SK-N-SH (cell line): ENCODE data around the gene GNG13. TPM values are rescaled to one million over a fixed set of nuclear protein-coding genes. Genes with fewer than 3 reads are reported as not detected.

ENCODE experiments used
- CTCF ChIA-PET: fragments of 300-600, 350-600 bp; formaldehyde crosslinking; extraction: SDS; loops from one replicate; lab custom pipeline; 2021; lab: Yijun Ruan, JAX
- POLR2A ChIA-PET: fragments of 350-600 bp; sonication (Branson Sonifier 250); formaldehyde crosslinking; extraction: SDS; loops from one replicate; lab custom pipeline; 2020; ENCODE audit warnings: antibody characterized with exemption, inconsistent platforms; lab: Yijun Ruan, JAX
- DNase-seq: peaks from one replicate; pipeline ENCODE4 v3.0.0; 2012
- H2AFZ ChIP-seq: fragments of 200-600 bp; sonication (generic); 2 replicates; pipeline ENCODE4 v1.8.1; 2016; ENCODE audit warnings: antibody characterized with exemption, mild to moderate bottlenecking, low read depth
- H3F3A ChIP-seq: fragments of 200-600 bp; sonication (generic); replicated peaks from 2 replicates; pipeline ENCODE3; 2016; ENCODE audit warnings: antibody characterized with exemption, mild to moderate bottlenecking; ENCODE audit not compliant: insufficient read depth
- H3K27ac ChIP-seq, 2 experiments: fragments of 200-500 bp in 1 of 2; fragments of 200-600 bp in 1 of 2; sonication (Bioruptor generic) in 1 of 2; sonication (generic), shearing (Covaris generic) in 1 of 2; 2 replicates each; pipeline versions ENCODE4 v1.5.1 to v1.6.1; 2014 to 2016; ENCODE audit warnings: low read depth in 2 of 2, inconsistent platforms in 1 of 2, low read length in 1 of 2, mild to moderate bottlenecking in 1 of 2, mixed read lengths in 1 of 2
- H3K27me3 ChIP-seq: fragments of 200-600 bp; sonication (generic), shearing (Covaris generic); 2 replicates; pipeline ENCODE4 v1.6.1; 2016; ENCODE audit warnings: mixed run types; ENCODE audit not compliant: insufficient read depth
- H3K36me3 ChIP-seq, 2 experiments: fragments of 200-500 bp in 1 of 2; fragments of 200-600 bp in 1 of 2; sonication (Bioruptor generic) in 1 of 2; sonication (generic) in 1 of 2; replicated peaks in 1 of 2; 2 replicates each; pipeline versions ENCODE3 to v1.5.1; 2014 to 2016; ENCODE audit warnings: low read length in 1 of 2, mild to moderate bottlenecking in 1 of 2; ENCODE audit not compliant: insufficient read depth in 2 of 2, control insufficient read depth in 1 of 2
- H3K4me1 ChIP-seq, 2 experiments: fragments of 200-500 bp in 1 of 2; fragments of 200-600 bp in 1 of 2; sonication (Bioruptor generic) in 1 of 2; sonication (generic), shearing (Covaris generic) in 1 of 2; 2 replicates each; pipeline versions ENCODE4 v1.5.1 to v1.6.1; 2014 to 2016; ENCODE audit warnings: low read depth in 1 of 2, low read length in 1 of 2, mixed run types in 1 of 2; ENCODE audit not compliant: insufficient read depth in 2 of 2, control insufficient read depth in 1 of 2
- H3K4me2 ChIP-seq: fragments of 200-600 bp; sonication (generic), shearing (Covaris generic); 2 replicates; pipeline ENCODE4 v1.6.1; 2017; ENCODE audit warnings: mixed run types
- H3K4me3 ChIP-seq, 2 experiments: fragments of 200-500 bp in 1 of 2; fragments of 200-600 bp in 1 of 2; sonication (Bioruptor generic) in 1 of 2; sonication (generic), shearing (Covaris generic) in 1 of 2; 2 replicates each; pipeline versions ENCODE4 v1.5.1 to v1.8.1; 2014 to 2016; ENCODE audit warnings: low read depth in 2 of 2, inconsistent platforms in 1 of 2, low read length in 1 of 2, mild to moderate bottlenecking in 1 of 2, mixed read lengths in 1 of 2, moderate library complexity in 1 of 2
- H3K79me2 ChIP-seq: fragments of 200-600 bp; sonication (generic); 2 replicates; pipeline ENCODE4 v1.8.1; 2017; ENCODE audit warnings: mild to moderate bottlenecking; ENCODE audit not compliant: insufficient read depth
- H3K9ac ChIP-seq: fragments of 200-600 bp; sonication (generic); 2 replicates; pipeline ENCODE4 v1.6.1; 2017; ENCODE audit warnings: mixed run types
- H3K9me2 ChIP-seq: fragments of 200-600 bp; sonication (generic); 2 replicates; pipeline ENCODE4 v1.6.1; 2017; ENCODE audit warnings: mixed run types
- H3K9me3 ChIP-seq: fragments of 200-600 bp; sonication (generic); 2 replicates; pipeline ENCODE4 v1.6.1; 2017; ENCODE audit warnings: mixed run types, mild to moderate bottlenecking, moderate library complexity
- H4K20me1 ChIP-seq: fragments of 200-600 bp; sonication (generic); 2 replicates; pipeline ENCODE4 v1.6.1; 2017; ENCODE audit warnings: mild to moderate bottlenecking, mixed run types; ENCODE audit not compliant: insufficient read depth
- EP300 ChIP-seq, 2 experiments: IDR thresholded peaks; 2 replicates each; pipeline versions ENCODE4 v1.4.0 to v1.6.1; 2012; ENCODE audit warnings: borderline replicate concordance in 1 of 2, low read depth in 1 of 2, low read length in 1 of 2
- FOSL2 ChIP-seq: IDR thresholded peaks from 2 replicates; pipeline ENCODE4 v1.4.0; 2012; ENCODE audit warnings: low read depth, mild to moderate bottlenecking, moderate library complexity, borderline replicate concordance
- FOXJ3 ChIP-seq: sonication (generic); formaldehyde crosslinking; IDR thresholded peaks from 2 replicates; pipeline ENCODE4 v1.5.1; 2020; ENCODE audit warnings: mild to moderate bottlenecking, missing genetic modification reagents
- GABPA ChIP-seq: IDR thresholded peaks from 2 replicates; pipeline ENCODE4 v1.4.0; 2012; ENCODE audit warnings: low read depth, mild to moderate bottlenecking
- JUND ChIP-seq: IDR thresholded peaks from 2 replicates; pipeline ENCODE4 v1.4.0; 2012
- MEF2A ChIP-seq: IDR thresholded peaks from 2 replicates; pipeline ENCODE4 v1.4.0; 2012; ENCODE audit warnings: low read depth, borderline replicate concordance
- NRF1 ChIP-seq: IDR thresholded peaks from 2 replicates; pipeline ENCODE4 v1.6.1; 2012; ENCODE audit warnings: low read depth, mild to moderate bottlenecking, low read length
- RCOR1 ChIP-seq: fragments of 150-350 bp; IDR thresholded peaks from 2 replicates; pipeline ENCODE4 v1.6.1; 2017; ENCODE audit warnings: antibody characterized with exemption, low read length
- RXRA ChIP-seq: IDR thresholded peaks from 2 replicates; pipeline ENCODE4 v1.4.0; 2012; ENCODE audit warnings: low read depth, mild to moderate bottlenecking, borderline replicate concordance
- SIN3A ChIP-seq: IDR thresholded peaks from 2 replicates; pipeline ENCODE4 v1.6.1; 2012; ENCODE audit warnings: low read depth, mild to moderate bottlenecking, low read length, moderate library complexity, borderline replicate concordance
- TAF1 ChIP-seq: IDR thresholded peaks from 2 replicates; pipeline ENCODE4 v1.6.1; 2012; ENCODE audit warnings: low read depth, mild to moderate bottlenecking, low read length, moderate library complexity, borderline replicate concordance
- TCF12 ChIP-seq: IDR thresholded peaks from 2 replicates; pipeline ENCODE4 v1.4.0; 2012
- TEAD4 ChIP-seq: IDR thresholded peaks from 2 replicates; pipeline ENCODE4 v1.4.0; 2012; ENCODE audit warnings: mild to moderate bottlenecking, borderline replicate concordance; ENCODE audit not compliant: insufficient read depth
- whole genome bisulfite sequencing: methylation state at CpG from one replicate; pipeline ENCODE4 v1.1.6; 2017; ENCODE audit warnings: low lambda C conversion rate; 5-methylcytosine and 5-hydroxymethylcytosine counted together
- polyA plus RNA-seq, 3 experiments: library from polyadenylated mRNA; depleted of rRNA; stranded (reverse); fragments of >200 nt; gene quantifications; 2 replicates each; pipeline ENCODE4 v1.2.3, GENCODE V29; 2012
- TF ChIP-seq, protein P1 (sequence below): IDR thresholded peaks from 2 replicates; pipeline ENCODE4 v1.4.0; 2012; ENCODE audit warnings: low read depth, borderline replicate concordance
- TF ChIP-seq, protein P2 (sequence below): fragments of 200-600 bp; sonication (generic); IDR thresholded peaks from 2 replicates; pipeline ENCODE4 v1.6.1; 2017; ENCODE audit warnings: antibody characterized with exemption, mild to moderate bottlenecking, moderate library complexity
- TF ChIP-seq, protein P3 (sequence below): IDR thresholded peaks from 2 replicates; pipeline ENCODE4 v1.4.0; 2012; ENCODE audit warnings: low read depth, borderline replicate concordance
- TF ChIP-seq, protein P4 (sequence below): IDR thresholded peaks from 2 replicates; pipeline ENCODE4 v1.4.0; 2012; ENCODE audit warnings: low read depth
- TF ChIP-seq, protein P5 (sequence below): IDR thresholded peaks from 2 replicates; pipeline ENCODE4 v1.6.1; 2012; ENCODE audit warnings: mild to moderate bottlenecking, low read depth, low read length, moderate library complexity
- TF ChIP-seq, protein P6 (sequence below): fragments of 150-350 bp; IDR thresholded peaks from 2 replicates; pipeline ENCODE4 v1.6.1; 2017; ENCODE audit warnings: antibody characterized with exemption, low read length, low read depth, borderline replicate concordance

Gene GNG13
- polyA plus RNA-seq, 1 of the 3 experiments (the other 2 are of a cell fraction) = not detected

DNA sequence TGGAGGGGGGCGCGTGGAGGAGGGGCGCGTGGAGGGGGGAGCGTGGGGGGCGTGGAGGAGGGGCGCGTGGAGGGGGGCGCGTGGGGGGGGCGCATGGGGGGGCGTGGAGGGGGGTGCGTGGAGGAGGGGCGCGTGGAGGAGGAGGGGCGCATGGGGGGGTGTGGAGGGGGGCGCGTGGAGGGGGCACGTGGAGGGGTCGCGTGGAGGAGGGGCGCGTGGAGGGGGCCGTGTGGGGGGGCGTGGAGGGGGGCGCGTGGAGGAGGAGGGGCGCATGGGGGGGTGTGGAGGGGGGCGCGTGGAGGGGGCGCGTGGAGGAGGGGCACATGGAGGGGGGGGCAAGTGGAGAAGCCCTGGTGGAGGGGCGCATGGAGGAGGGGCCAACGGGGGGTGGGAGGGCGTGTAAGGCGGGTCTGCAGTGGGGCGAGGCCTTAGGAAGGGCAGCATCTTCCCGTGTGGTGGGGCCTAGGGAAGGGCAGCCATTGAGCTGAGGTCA, 32.7 kb downstream of the GNG13 start:
- WGBS = 32% methylated on average over 29 of the region's 38 CpGs
- no peaks in the 10 kb centered on the region for H3K27me3 ChIP-seq
- H3K9me3 ChIP-seq = no peaks in the 10 kb centered on the region
- peak; percentile 68 for DNase-seq
- no peaks in the 10 kb centered on the region for H4K20me1 ChIP-seq
- no peak overlapping the region for H2AFZ ChIP-seq
- no peak overlapping the region for H3K4me2 ChIP-seq
- no peaks in the 10 kb centered on the region for H3K9me2 ChIP-seq
- no peaks in the 10 kb centered on the region for H3K4me1 ChIP-seq
- POLR2A ChIA-PET = no interaction called here
- CTCF ChIA-PET = no interaction called here
- no peaks in the 10 kb centered on the region for H3F3A ChIP-seq
- TF ChIP-seq TCF12 (no peak), EP300 (IDR thresholded peaks at IDR 0.05; ENCODE audit: borderline replicate concordance in 1 of 2, low read depth in 1 of 2, low read length in 1 of 2) (no peak), JUND (no peak), TEAD4 (no peak), FOSL2 (no peak), TAF1 (no peak), FOXJ3 (CRISPR knock-in tag) (no peak), RCOR1 (no peak), MEF2A (no peak), NRF1 (no peak), RXRA (no peak), GABPA (no peak), SIN3A (no peak)
- TF ChIP-seq, protein P1, sequence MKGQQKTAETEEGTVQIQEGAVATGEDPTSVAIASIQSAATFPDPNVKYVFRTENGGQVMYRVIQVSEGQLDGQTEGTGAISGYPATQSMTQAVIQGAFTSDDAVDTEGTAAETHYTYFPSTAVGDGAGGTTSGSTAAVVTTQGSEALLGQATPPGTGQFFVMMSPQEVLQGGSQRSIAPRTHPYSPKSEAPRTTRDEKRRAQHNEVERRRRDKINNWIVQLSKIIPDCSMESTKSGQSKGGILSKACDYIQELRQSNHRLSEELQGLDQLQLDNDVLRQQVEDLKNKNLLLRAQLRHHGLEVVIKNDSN = no peak
- TF ChIP-seq, protein P2, sequence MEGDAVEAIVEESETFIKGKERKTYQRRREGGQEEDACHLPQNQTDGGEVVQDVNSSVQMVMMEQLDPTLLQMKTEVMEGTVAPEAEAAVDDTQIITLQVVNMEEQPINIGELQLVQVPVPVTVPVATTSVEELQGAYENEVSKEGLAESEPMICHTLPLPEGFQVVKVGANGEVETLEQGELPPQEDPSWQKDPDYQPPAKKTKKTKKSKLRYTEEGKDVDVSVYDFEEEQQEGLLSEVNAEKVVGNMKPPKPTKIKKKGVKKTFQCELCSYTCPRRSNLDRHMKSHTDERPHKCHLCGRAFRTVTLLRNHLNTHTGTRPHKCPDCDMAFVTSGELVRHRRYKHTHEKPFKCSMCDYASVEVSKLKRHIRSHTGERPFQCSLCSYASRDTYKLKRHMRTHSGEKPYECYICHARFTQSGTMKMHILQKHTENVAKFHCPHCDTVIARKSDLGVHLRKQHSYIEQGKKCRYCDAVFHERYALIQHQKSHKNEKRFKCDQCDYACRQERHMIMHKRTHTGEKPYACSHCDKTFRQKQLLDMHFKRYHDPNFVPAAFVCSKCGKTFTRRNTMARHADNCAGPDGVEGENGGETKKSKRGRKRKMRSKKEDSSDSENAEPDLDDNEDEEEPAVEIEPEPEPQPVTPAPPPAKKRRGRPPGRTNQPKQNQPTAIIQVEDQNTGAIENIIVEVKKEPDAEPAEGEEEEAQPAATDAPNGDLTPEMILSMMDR = no peak
- TF ChIP-seq, protein P3, sequence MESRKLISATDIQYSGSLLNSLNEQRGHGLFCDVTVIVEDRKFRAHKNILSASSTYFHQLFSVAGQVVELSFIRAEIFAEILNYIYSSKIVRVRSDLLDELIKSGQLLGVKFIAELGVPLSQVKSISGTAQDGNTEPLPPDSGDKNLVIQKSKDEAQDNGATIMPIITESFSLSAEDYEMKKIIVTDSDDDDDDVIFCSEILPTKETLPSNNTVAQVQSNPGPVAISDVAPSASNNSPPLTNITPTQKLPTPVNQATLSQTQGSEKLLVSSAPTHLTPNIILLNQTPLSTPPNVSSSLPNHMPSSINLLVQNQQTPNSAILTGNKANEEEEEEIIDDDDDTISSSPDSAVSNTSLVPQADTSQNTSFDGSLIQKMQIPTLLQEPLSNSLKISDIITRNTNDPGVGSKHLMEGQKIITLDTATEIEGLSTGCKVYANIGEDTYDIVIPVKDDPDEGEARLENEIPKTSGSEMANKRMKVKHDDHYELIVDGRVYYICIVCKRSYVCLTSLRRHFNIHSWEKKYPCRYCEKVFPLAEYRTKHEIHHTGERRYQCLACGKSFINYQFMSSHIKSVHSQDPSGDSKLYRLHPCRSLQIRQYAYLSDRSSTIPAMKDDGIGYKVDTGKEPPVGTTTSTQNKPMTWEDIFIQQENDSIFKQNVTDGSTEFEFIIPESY = no peak
- TF ChIP-seq, protein P4, sequence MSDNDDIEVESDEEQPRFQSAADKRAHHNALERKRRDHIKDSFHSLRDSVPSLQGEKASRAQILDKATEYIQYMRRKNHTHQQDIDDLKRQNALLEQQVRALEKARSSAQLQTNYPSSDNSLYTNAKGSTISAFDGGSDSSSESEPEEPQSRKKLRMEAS = no peak
- TF ChIP-seq, protein P5, sequence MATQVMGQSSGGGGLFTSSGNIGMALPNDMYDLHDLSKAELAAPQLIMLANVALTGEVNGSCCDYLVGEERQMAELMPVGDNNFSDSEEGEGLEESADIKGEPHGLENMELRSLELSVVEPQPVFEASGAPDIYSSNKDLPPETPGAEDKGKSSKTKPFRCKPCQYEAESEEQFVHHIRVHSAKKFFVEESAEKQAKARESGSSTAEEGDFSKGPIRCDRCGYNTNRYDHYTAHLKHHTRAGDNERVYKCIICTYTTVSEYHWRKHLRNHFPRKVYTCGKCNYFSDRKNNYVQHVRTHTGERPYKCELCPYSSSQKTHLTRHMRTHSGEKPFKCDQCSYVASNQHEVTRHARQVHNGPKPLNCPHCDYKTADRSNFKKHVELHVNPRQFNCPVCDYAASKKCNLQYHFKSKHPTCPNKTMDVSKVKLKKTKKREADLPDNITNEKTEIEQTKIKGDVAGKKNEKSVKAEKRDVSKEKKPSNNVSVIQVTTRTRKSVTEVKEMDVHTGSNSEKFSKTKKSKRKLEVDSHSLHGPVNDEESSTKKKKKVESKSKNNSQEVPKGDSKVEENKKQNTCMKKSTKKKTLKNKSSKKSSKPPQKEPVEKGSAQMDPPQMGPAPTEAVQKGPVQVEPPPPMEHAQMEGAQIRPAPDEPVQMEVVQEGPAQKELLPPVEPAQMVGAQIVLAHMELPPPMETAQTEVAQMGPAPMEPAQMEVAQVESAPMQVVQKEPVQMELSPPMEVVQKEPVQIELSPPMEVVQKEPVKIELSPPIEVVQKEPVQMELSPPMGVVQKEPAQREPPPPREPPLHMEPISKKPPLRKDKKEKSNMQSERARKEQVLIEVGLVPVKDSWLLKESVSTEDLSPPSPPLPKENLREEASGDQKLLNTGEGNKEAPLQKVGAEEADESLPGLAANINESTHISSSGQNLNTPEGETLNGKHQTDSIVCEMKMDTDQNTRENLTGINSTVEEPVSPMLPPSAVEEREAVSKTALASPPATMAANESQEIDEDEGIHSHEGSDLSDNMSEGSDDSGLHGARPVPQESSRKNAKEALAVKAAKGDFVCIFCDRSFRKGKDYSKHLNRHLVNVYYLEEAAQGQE = no peak
- TF ChIP-seq, protein P6, sequence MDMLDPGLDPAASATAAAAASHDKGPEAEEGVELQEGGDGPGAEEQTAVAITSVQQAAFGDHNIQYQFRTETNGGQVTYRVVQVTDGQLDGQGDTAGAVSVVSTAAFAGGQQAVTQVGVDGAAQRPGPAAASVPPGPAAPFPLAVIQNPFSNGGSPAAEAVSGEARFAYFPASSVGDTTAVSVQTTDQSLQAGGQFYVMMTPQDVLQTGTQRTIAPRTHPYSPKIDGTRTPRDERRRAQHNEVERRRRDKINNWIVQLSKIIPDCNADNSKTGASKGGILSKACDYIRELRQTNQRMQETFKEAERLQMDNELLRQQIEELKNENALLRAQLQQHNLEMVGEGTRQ = no peak
- H3K27ac ChIP-seq = no peak overlapping the region
- H3K79me2 ChIP-seq = no peaks in the 10 kb centered on the region
- no peaks in the 10 kb centered on the region for H3K36me3 ChIP-seq
- no peak overlapping the region for H3K9ac ChIP-seq
- H3K4me3 ChIP-seq = no peak overlapping the region
